SH-SY5Y (cell line): ENCODE data around the gene KCNIP3.

Experiments
- GATA2 ChIP-seq: IDR thresholded peaks from 2 replicates; pipeline ENCODE4 v1.6.1; 2011; ENCODE audit warnings: mild to moderate bottlenecking, low read depth, low read length
- GATA3 ChIP-seq: IDR thresholded peaks from 2 replicates; pipeline ENCODE4 v1.6.1; 2011; ENCODE audit warnings: low read depth, mild to moderate bottlenecking, low read length, moderate library complexity

The KCNIP3 gene

GRCh38 chr2:95402370-95403203 is 105.4 kb downstream of the KCNIP3 start, which contains the start of gene FAHD2A:
Gene FAHD2A (plus strand): TSS chr2:95402708. CDS start chr2:95405559, 2,851 bp downstream.
- TF ChIP-seq GATA3: no peak
- TF ChIP-seq GATA2: no peak
